Measurements from ENCODE around the gene CNBD2.
A peak's percentile ranks its signal among the peaks of the same experiment; 100 is the strongest.
"Not testable (repeated sequence)": the region's sequence is repeated elsewhere in the genome, so short reads cannot be mapped to it uniquely, and the experiment has no call there.

CNBD2 gene

GRCh38 chr20:36060676-36061075 lies 92.3 kb downstream of the CNBD2 start:
- no peak for DNase-seq

- DNase-seq: peak in 32 of 58 donors; percentile 2 to 65 (median 20)
Observed at GRCh38 chr20:36061754-36062153, 93.4 kb downstream of the CNBD2 start.

- DNase-seq: no peak
Observed at GRCh38 chr20:36062799-36063198, 94.4 kb downstream of the CNBD2 start.

- DNase-seq: no peak
Observed at GRCh38 chr20:36063916-36064657, 95.7 kb downstream of the CNBD2 start.

- peak; percentile 49 to 96 (median 89) for DNase-seq
Observed at GRCh38 chr20:36064658-36065426, 96.5 kb downstream of the CNBD2 start.

- DNase-seq: peak in 2 of 58 donors; percentile 25 to 36
Observed at GRCh38 chr20:36065427-36065998, 97.1 kb downstream of the CNBD2 start.

- no peak for DNase-seq
Observed at GRCh38 chr20:36066777-36067176, 98.4 kb downstream of the CNBD2 start.

GRCh38 chr20:36068526-36068925 lies 100.1 kb downstream of the CNBD2 start:
- not testable (repeated sequence) for DNase-seq

GRCh38 chr20:36070451-36070850 lies 102.1 kb downstream of the CNBD2 start:
- DNase-seq: peak in 37 of 58 donors; percentile 6 to 83 (median 33)

GRCh38 chr20:36071848-36072247 lies 103.5 kb downstream of the CNBD2 start:
- no peak for DNase-seq

- DNase-seq: no peak
Observed at GRCh38 chr20:36074983-36075382, 106.6 kb downstream of the CNBD2 start.

GRCh38 chr20:36077762-36078161 lies 109.4 kb downstream of the CNBD2 start:
- DNase-seq: not testable (repeated sequence)

- no peak for DNase-seq
Observed at GRCh38 chr20:36079486-36079885, 111.1 kb downstream of the CNBD2 start.

- DNase-seq: not testable (repeated sequence)
Observed at GRCh38 chr20:36079984-36080383, 111.6 kb downstream of the CNBD2 start.

Data from anterior cingulate cortex (tissue), 58 donors.